ENCODE results near the gene SPATA18. TPM values are rescaled to one million over a fixed set of nuclear protein-coding genes. Genes with fewer than 3 reads are reported as not detected.

Gene SPATA18
- total and polyA plus RNA-seq, 2 of the 13 experiments (the other 11 are each of a cell fraction or from before 2014, with no cell fraction given), result 5.7 to 13.2 TPM

- TF ChIP-seq DMTF1 (CRISPR knock-in tag; IDR thresholded peaks at IDR 0.05) (no peak), ZMYM2 (CRISPR knock-in tag; IDR thresholded peaks at IDR 0.05) (no peak), ZBTB38 (CRISPR knock-in tag; IDR thresholded peaks at IDR 0.05) (no peak), ZNF703 (CRISPR knock-in tag; IDR thresholded peaks at IDR 0.05; ENCODE audit: borderline replicate concordance) (no peak), CSRNP2 (CRISPR knock-in tag; conservative IDR thresholded peaks at IDR 0.05; ENCODE audit: low read depth) (no peak), ZNF276 (CRISPR knock-in tag; IDR thresholded peaks at IDR 0.05; ENCODE audit: low read depth) (no peak), KMT2A (CRISPR knock-in tag; IDR thresholded peaks at IDR 0.05) (no peak), ZNF12 (CRISPR knock-in tag; IDR thresholded peaks at IDR 0.05) (no peak), ARNT2 (CRISPR knock-in tag; IDR thresholded peaks at IDR 0.05; ENCODE audit: low read depth) (no peak), REPIN1 (CRISPR knock-in tag; IDR thresholded peaks at IDR 0.05; ENCODE audit: borderline replicate concordance, low read depth) (no peak)
Measured at GRCh38 chr4:52135171-52135570, 84.1 kb downstream of the SPATA18 start (continued).

Data from HepG2 (cell line).